ENCODE measurements around the gene IL4R.

Gene IL4R

GRCh38 chr16:27304102-27304501 lies 9.7 kb upstream of the IL4R start:
- no peak overlapping the region for H3K4me3 Mint-ChIP-seq
- H3K9me3 Mint-ChIP-seq, result no peaks in the 10 kb centered on the region
- H3K4me1 Mint-ChIP-seq, result peaks cover 10% of the 10 kb centered on the region
- no peaks in the 10 kb centered on the region for H3K27me3 Mint-ChIP-seq
- no peak overlapping the region for H3K27ac Mint-ChIP-seq
- H3K36me3 Mint-ChIP-seq, result no peaks in the 10 kb centered on the region

DNA sequence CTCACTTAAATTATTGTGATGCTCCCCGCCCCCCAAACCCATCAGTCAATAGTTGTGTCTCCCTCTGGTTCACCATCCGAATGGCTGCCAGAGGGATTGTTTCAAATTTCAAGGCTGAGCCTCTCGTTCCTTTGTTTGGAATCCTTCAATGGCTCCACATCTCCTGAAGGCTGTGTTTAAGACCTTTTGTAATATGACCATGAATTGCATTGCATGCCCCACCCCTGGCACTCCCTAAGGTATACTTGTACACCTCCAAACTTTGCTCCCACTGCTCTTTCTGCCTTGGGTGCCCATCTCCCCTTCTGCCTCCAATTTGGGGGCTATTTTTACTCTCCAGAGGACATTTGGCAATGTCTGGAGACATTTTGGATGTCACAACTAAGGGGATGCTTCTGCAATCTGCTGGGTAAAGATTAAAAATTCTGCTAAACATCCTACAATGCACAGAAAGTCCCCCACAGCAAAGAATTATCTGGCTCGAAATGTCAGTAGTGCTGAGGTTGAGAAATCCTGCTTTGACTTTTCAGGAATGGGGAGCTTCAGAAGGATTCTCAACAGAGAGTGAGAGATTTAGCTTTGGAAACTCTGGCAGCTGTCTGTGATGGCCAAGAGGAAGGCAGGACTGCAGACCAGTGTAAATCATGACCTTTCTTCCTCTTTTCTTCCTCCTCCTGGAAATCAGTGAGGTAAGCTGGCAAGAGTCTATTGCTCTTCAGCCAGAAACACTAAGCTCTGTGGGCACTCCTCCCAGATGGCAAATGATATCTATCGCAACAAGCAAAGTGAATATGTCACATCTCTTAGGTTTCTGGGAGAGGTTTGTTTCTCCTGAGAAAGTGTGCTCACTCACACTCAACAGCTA lies 8.7 kb upstream of the IL4R start:
- Mint-ChIP-seq H3K4me3 (no peak overlapping the region), H3K27ac (no peak overlapping the region), H3K9me3 (no peaks in the 10 kb centered on the region), H3K4me1 (peaks cover 10% of the 10 kb centered on the region), H3K27me3 (no peaks in the 10 kb centered on the region), H3K36me3 (no peaks in the 10 kb centered on the region)

DNA sequence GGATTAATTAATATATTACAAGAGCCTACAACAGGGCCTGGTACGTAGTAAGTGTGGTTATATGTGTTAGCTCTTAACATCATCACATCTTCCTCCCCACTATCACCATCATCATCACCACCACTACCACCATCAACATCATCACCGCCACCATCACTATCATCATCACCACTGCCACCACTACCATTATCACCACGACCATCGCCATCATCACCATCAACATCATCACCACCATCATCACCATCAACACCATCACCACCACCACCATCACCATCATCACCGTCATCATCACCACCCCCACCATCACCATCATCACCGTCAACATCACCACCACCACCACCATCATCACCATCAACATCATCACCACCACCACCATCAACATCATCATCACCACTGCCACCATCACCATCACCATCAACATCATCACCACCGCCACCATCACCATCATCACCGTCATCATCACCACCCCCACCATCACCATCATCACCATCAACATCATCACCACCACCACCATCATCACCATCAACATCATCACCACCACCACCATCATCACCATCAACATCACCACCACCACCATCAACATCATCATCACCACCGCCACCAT lies 7.8 kb upstream of the IL4R start:
- Mint-ChIP-seq H3K9me3 (no peaks in the 10 kb centered on the region), H3K4me3 (no peak overlapping the region), H3K36me3 (no peaks in the 10 kb centered on the region), H3K4me1 (peaks cover 10% of the 10 kb centered on the region), H3K27ac (no peak overlapping the region), H3K27me3 (no peaks in the 10 kb centered on the region)

DNA sequence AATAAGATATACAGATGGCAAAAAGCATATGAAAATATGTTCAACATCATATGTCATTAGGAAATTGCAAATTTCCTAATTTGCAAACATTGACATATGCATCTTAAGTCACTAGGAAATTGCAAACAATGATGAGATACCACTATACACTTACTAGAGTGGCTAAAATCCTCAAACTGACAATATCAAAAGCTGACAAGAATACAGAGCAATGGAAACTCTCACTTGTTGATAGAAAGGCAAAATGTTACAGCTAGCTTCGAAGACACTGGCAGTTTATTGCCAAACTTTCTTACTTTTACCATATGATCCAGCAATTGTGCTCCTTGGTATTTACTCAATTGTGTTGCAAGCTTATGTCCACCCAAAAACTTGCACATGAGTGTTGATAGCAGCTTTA lies 5.0 kb upstream of the IL4R start:
- H3K4me3 Mint-ChIP-seq, result no peak overlapping the region
- no peaks in the 10 kb centered on the region for H3K9me3 Mint-ChIP-seq
- no peak overlapping the region for H3K27ac Mint-ChIP-seq
- H3K4me1 Mint-ChIP-seq, result peaks cover 18% of the 10 kb centered on the region
- H3K27me3 Mint-ChIP-seq, result no peaks in the 10 kb centered on the region
- H3K36me3 Mint-ChIP-seq, result no peaks in the 10 kb centered on the region

GRCh38 chr16:27310576-27311447 lies 3.0 kb upstream of the IL4R start:
- H3K27ac Mint-ChIP-seq, result no peak overlapping the region
- no peaks in the 10 kb centered on the region for H3K27me3 Mint-ChIP-seq
- H3K4me3 Mint-ChIP-seq, result no peak overlapping the region

GRCh38 chr16:27311448-27311830 lies 2.3 kb upstream of the IL4R start:
- Mint-ChIP-seq H3K36me3 (peaks cover 11% of the 10 kb centered on the region), H3K4me3 (no peak overlapping the region), H3K27ac (no peak overlapping the region), H3K4me1 (peaks cover 18% of the 10 kb centered on the region), H3K9me3 (no peaks in the 10 kb centered on the region), H3K27me3 (no peaks in the 10 kb centered on the region)

More at GRCh38 chr16:27310576-27311447, 3.0 kb upstream of the IL4R start:
- H3K9me3 Mint-ChIP-seq, result no peaks in the 10 kb centered on the region
- H3K4me1 Mint-ChIP-seq, result peaks cover 16% of the 10 kb centered on the region
- H3K36me3 Mint-ChIP-seq, result peaks cover 8% of the 10 kb centered on the region

DNA sequence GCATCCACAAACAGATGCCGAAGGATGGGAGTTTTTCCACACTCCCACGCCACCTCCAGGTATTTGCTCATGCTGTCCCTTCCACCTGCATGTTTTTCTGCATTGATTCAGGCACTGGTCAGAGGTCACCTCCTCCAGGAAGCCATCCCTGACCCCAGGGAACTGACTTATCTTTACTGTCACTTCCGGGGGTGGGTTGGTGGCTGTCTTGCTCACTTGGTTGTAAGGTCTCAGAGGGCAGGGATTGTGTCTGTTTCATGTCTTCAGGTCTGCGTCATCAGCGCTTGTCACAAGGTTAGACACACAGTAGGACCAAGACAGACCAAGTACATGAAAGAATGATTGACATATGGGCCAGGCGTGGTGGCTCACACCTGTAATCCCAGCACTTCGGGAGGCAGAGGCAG lies 1.9 kb upstream of the IL4R start:
- H3K9me3 Mint-ChIP-seq, result no peaks in the 10 kb centered on the region
- peaks cover 20% of the 10 kb centered on the region for H3K4me1 Mint-ChIP-seq
- no peaks in the 10 kb centered on the region for H3K27me3 Mint-ChIP-seq
- peak overlapping the region; percentile 66 for H3K4me3 Mint-ChIP-seq
- no peak overlapping the region for H3K27ac Mint-ChIP-seq
- peaks cover 12% of the 10 kb centered on the region for H3K36me3 Mint-ChIP-seq

- Mint-ChIP-seq H3K4me1 (peaks cover 29% of the 10 kb centered on the region), H3K9me3 (no peaks in the 10 kb centered on the region), H3K4me3 (peak overlapping the region; percentile 89), H3K36me3 (peaks cover 16% of the 10 kb centered on the region), H3K27me3 (no peaks in the 10 kb centered on the region), H3K27ac (peak overlapping the region; percentile 96)
Observed at GRCh38 chr16:27312580-27313421, 973 bp upstream of the IL4R start.

- Mint-ChIP-seq H3K9me3 (no peaks in the 10 kb centered on the region), H3K36me3 (peaks cover 20% of the 10 kb centered on the region), H3K27ac (peak overlapping the region; percentile 97), H3K4me3 (peak overlapping the region; percentile 93), H3K4me1 (peaks cover 40% of the 10 kb centered on the region), H3K27me3 (no peaks in the 10 kb centered on the region)
Observed at GRCh38 chr16:27314161-27314723, 468 bp downstream of the IL4R start.

DNA sequence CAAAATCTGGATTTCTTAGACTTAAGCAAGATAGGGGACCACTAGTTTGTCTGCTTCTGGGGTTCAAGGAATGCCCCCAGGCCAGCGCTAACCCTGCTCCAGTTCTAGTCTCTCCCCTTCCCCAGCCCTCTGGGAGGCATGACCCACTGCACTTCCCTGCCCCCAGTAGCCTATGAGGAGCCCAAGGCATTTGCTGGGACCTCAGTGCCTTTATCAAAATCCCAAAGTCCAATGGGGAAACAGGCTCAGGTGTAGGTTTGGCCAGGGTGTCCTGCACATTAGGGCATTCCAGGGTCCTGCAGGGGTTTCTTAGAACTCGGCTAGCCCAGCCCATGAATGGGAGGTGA lies 1.2 kb downstream of the IL4R start:
- H3K9me3 Mint-ChIP-seq, result no peaks in the 10 kb centered on the region
- peak overlapping the region; percentile 97 for H3K27ac Mint-ChIP-seq
- H3K27me3 Mint-ChIP-seq, result no peaks in the 10 kb centered on the region
- H3K36me3 Mint-ChIP-seq, result peaks cover 21% of the 10 kb centered on the region
- peak overlapping the region; percentile 93 for H3K4me3 Mint-ChIP-seq
- peaks cover 46% of the 10 kb centered on the region for H3K4me1 Mint-ChIP-seq

GRCh38 chr16:27315333-27316037 lies 1.7 kb downstream of the IL4R start:
- H3K36me3 Mint-ChIP-seq, result peaks cover 23% of the 10 kb centered on the region
- peak overlapping the region; percentile 93 for H3K4me3 Mint-ChIP-seq
- no peaks in the 10 kb centered on the region for H3K9me3 Mint-ChIP-seq
- peaks cover 52% of the 10 kb centered on the region for H3K4me1 Mint-ChIP-seq
- peak overlapping the region; percentile 85 for H3K27ac Mint-ChIP-seq
- H3K27me3 Mint-ChIP-seq, result no peaks in the 10 kb centered on the region

GRCh38 chr16:27316038-27316680 lies 2.4 kb downstream of the IL4R start:
- Mint-ChIP-seq H3K36me3 (peaks cover 23% of the 10 kb centered on the region), H3K4me1 (peaks cover 55% of the 10 kb centered on the region), H3K9me3 (no peaks in the 10 kb centered on the region), H3K27ac (peak overlapping the region; percentile 85), H3K27me3 (no peaks in the 10 kb centered on the region), H3K4me3 (peak overlapping the region; percentile 93)

DNA sequence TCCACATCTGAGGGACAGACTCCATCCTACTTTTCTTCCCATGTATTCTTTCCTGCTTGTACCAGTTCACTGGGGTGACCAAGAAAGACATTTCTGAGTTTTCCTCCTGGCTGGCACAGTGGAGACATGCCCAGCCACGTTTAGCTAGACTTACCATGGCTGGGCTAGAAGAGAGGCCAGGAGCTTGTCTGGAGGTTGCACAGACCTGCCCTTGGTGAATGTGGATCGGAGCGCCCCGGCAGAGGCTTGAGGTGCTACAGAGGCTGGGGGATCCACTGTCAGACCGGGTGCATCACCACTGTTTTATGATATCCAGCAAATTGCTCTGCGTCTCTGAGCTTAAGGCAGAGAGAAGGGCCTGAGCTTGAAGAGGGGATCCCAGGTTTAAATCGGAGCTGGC lies 3.5 kb downstream of the IL4R start:
- Mint-ChIP-seq H3K27me3 (no peaks in the 10 kb centered on the region), H3K4me3 (peak overlapping the region; percentile 93), H3K4me1 (peaks cover 58% of the 10 kb centered on the region), H3K9me3 (no peaks in the 10 kb centered on the region), H3K27ac (peak overlapping the region; percentile 99), H3K36me3 (peaks cover 32% of the 10 kb centered on the region)
